Transverse colon (tissue), 4 donors: Measurements from ENCODE around the gene CHST4. TPM values are rescaled to one million over a fixed set of nuclear protein-coding genes. Genes with fewer than 3 reads are reported as not detected.

Source experiments
- DNase-seq: peaks from one replicate; pipeline ENCODE4 v3.0.0-alpha.2; 2019
- H3K27ac ChIP-seq, 4 donors: fragments of 200-600 bp; sonication (generic); 2 replicates each; pipeline ENCODE4 v1.5.1; 2016 to 2018; ENCODE audit warnings: inconsistent platforms in 4 of 4
- H3K27me3 ChIP-seq: fragments of 200-600 bp; sonication (generic); 2 replicates; pipeline ENCODE4 v1.5.1; 2017; ENCODE audit warnings: inconsistent platforms
- H3K36me3 ChIP-seq, 4 donors: fragments of 200-600 bp; sonication (generic); 2 replicates each; pipeline ENCODE4 v1.5.1; 2017 to 2019; ENCODE audit warnings: inconsistent platforms in 4 of 4
- H3K4me1 ChIP-seq, 4 donors: fragments of 200-600 bp; sonication (generic); 2 replicates each; pipeline ENCODE4 v1.5.1; 2017 to 2020; ENCODE audit warnings: inconsistent platforms in 4 of 4
- H3K4me3 ChIP-seq, 4 donors: fragments of 200-600 bp; sonication (generic); 1 replicate in 1 of 4; 2 replicates in 3 of 4; pipeline versions ENCODE4 v1.5.1 to v1.6.1; 2017 to 2019; ENCODE audit warnings: inconsistent platforms in 4 of 4
- H3K9me3 ChIP-seq, 2 donors: fragments of 200-600 bp; sonication (generic); 2 replicates each; pipeline ENCODE4 v1.5.1; 2017 to 2019; ENCODE audit warnings: inconsistent platforms in 2 of 2
- EP300 ChIP-seq: sonication (generic); formaldehyde crosslinking; IDR thresholded peaks from one replicate; pipeline ENCODE4 v1.6.1; 2017; ENCODE audit warnings: antibody characterized with exemption, low read depth
- POLR2A ChIP-seq: fragments of 450-650 bp; IDR thresholded peaks from one replicate; pipeline ENCODE4 v1.6.1; 2016; ENCODE audit warnings: antibody characterized with exemption, mild to moderate bottlenecking, moderate library complexity
- POLR2AphosphoS5 ChIP-seq, 3 donors: sonication (generic); formaldehyde crosslinking; IDR thresholded peaks; one replicate each; pipeline ENCODE4 v1.6.1; 2016; ENCODE audit warnings: antibody characterized with exemption in 3 of 3
- WGBS, 2 donors: methylation state at CpG; one replicate each; pipeline ENCODE4 v1.1.5; 2018; ENCODE audit warnings: low coverage in 1 of 2; 5-methylcytosine and 5-hydroxymethylcytosine counted together
- in situ Hi-C, 4 donors: fragments of 200-750 bp; cut with MboI; loops; one replicate each; pipeline versions ENCODE4 v1.15.0 to v1.15.1; 2017; ENCODE audit warnings: low sequenced_read_pairs in 3 of 4, low pct_ligation_motif_present in 1 of 4, low pct_unique_long_range_greater_than_20kb in 1 of 4
- intact Hi-C: fragments of 100-400 bp; cut with DNase I; formaldehyde crosslinking; loops from one replicate; pipeline ENCODE4 v1.15.1; 2023; ENCODE audit warnings: low total_unique reads
- total RNA-seq, 4 donors: library from RNA; depleted of rRNA; stranded (reverse); fragments of >200 nt; gene quantifications; one replicate each; pipeline ENCODE4 v1.1.0, GENCODE V29; 2016
- TF ChIP-seq, protein P1 (sequence below), 5 experiments: fragments of 200-600 bp in 3 of 5; fragments of 450-650 bp in 2 of 5; sonication (generic) in 3 of 5; IDR thresholded peaks; 1 replicate in 2 of 5; 2 replicates in 3 of 5; pipeline ENCODE4 v1.5.1; 2016 to 2017; ENCODE audit warnings: antibody characterized with exemption in 5 of 5, inconsistent platforms in 3 of 5, mild to moderate bottlenecking in 2 of 5, moderate library complexity in 1 of 5

Gene CHST4
- total RNA-seq, 4 donors from 2014 or later: not detected

DNA sequence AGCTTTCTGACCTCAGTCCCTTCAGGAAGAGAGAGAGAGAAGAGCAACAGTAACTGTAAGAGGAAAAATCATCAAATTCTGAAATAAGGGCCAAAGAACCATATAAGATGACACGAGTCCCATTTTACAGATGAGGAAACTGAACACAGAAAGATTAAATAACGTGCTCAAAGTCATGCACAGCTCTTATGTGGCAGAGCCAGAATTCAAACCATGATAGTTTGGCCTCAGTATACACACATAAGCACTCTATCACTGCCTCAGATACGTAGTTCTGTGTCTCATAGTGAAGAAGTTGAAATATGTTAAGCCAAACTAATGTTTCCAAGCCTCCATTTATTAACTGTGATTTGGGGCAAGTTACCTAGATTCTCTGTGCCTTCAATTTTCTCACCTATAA lies 35.2 kb upstream of the CHST4 start:
- Histone ChIP-seq H3K36me3 (no peaks in the 10 kb centered on the region), H3K4me1 (no peaks in the 10 kb centered on the region), H3K27me3 (no peaks in the 10 kb centered on the region), H3K27ac (no peak overlapping the region), H3K4me3 (no peak overlapping the region), H3K9me3 (no peaks in the 10 kb centered on the region)
- intact Hi-C loops (no loop called here), in situ Hi-C loops (no loop called here)
- DNase-seq: no peak
- TF ChIP-seq, protein P1, sequence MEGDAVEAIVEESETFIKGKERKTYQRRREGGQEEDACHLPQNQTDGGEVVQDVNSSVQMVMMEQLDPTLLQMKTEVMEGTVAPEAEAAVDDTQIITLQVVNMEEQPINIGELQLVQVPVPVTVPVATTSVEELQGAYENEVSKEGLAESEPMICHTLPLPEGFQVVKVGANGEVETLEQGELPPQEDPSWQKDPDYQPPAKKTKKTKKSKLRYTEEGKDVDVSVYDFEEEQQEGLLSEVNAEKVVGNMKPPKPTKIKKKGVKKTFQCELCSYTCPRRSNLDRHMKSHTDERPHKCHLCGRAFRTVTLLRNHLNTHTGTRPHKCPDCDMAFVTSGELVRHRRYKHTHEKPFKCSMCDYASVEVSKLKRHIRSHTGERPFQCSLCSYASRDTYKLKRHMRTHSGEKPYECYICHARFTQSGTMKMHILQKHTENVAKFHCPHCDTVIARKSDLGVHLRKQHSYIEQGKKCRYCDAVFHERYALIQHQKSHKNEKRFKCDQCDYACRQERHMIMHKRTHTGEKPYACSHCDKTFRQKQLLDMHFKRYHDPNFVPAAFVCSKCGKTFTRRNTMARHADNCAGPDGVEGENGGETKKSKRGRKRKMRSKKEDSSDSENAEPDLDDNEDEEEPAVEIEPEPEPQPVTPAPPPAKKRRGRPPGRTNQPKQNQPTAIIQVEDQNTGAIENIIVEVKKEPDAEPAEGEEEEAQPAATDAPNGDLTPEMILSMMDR (IDR thresholded peaks at IDR 0.05): no peak
- no peak for TF ChIP-seq POLR2A
- no peak for TF ChIP-seq POLR2AphosphoS5 (IDR thresholded peaks at IDR 0.05)
- TF ChIP-seq EP300: no peak
- 55 to 58% methylated on average over 3 of the region's 3 CpGs for WGBS, 2 donors

DNA sequence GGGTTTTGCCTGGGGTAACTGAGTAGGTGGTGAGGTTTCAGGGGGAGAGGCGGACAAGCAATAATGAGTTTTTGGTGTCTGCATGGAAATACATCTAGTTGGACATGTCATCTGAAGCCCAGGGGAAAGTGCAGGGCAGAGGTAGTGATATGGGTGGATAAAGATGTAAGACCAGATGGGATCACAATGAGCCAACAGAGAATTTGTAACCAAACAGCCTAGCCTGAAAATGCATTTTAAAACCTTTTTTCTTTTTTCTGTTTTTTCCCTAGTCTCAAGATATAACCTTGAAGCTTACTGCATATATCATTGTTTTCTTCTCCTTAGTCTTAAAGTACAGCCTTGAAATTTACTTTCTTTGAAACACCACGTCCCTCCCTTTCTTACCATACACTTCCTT lies 33.4 kb upstream of the CHST4 start:
- intact Hi-C loops: no loop called here

DNA sequence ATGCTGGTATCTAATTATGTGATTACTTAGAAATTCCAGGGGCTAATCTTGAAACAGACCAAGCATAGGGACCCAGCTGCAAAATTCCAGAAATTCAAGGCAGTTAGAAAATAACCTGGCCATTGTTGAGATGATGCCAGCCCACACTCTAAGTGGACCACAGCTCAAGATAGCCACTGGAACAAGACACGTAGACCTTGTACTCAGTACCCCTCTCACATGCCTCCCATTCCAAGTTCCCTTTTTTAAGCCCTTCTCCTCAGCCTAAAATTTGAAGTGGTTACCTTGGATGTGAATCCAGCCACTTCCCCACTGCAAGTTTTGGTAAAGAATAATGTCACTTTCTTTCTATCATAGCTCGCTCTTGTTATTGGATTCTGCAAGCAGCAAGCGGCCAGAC lies 33.0 kb upstream of the CHST4 start:
- Histone ChIP-seq H3K9me3 (no peaks in the 10 kb centered on the region), H3K4me3 (no peak overlapping the region), H3K36me3 (no peaks in the 10 kb centered on the region), H3K4me1 (no peaks in the 10 kb centered on the region), H3K27ac (no peak overlapping the region), H3K27me3 (no peaks in the 10 kb centered on the region)
- DNase-seq: no peak
- intact Hi-C loops: no loop called here
- WGBS, 2 donors: 60 to 75% methylated on average over 3 of the region's 3 CpGs
- in situ Hi-C loops: no loop called here
- TF ChIP-seq, protein P1 (IDR thresholded peaks at IDR 0.05): no peak
- TF ChIP-seq POLR2AphosphoS5 (IDR thresholded peaks at IDR 0.05): no peak
- TF ChIP-seq POLR2A: no peak
- TF ChIP-seq EP300: no peak

More for the DNA sequence above, 33.4 kb upstream of the CHST4 start:
- Histone ChIP-seq H3K4me1 (no peaks in the 10 kb centered on the region), H3K9me3 (no peaks in the 10 kb centered on the region), H3K27ac (no peak overlapping the region), H3K4me3 (no peak overlapping the region), H3K36me3 (no peaks in the 10 kb centered on the region), H3K27me3 (no peaks in the 10 kb centered on the region)
- in situ Hi-C loops: no loop called here
- TF ChIP-seq POLR2A (no peak), EP300 (no peak), POLR2AphosphoS5 (IDR thresholded peaks at IDR 0.05) (no peak)
- DNase-seq: no peak
- WGBS, 2 donors: 76% methylated on average over 2 of the region's 2 CpGs

DNA sequence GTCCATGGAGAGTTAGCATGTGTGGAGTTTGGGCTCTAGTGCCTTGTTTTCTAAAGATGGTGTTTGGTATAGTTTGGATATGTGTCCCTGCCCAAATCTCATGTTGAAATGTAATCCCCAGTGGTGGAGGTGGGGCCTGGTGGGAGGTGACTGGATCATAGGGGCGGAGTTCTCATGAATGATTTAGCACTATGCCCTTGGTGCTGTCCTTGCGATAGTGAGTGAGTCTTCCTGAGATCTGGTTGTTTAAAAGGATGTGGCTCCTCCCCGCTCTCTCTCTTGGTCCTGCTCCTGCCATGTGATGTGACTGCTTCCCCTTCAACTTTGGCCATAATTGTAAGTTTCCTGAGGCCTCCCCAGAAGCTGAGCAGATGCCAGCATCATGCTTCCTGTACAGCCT lies 28.2 kb upstream of the CHST4 start:
- Histone ChIP-seq H3K27ac (no peak overlapping the region), H3K27me3 (no peaks in the 10 kb centered on the region), H3K9me3 (no peaks in the 10 kb centered on the region), H3K36me3 (no peaks in the 10 kb centered on the region), H3K4me3 (no peak overlapping the region), H3K4me1 (no peaks in the 10 kb centered on the region)
- DNase-seq: no peak
- intact Hi-C loops (loop anchor here (5.0 kb wide), 1 partner anchor 86 kb away; no protein-coding TSS in a partner anchor), in situ Hi-C loops (loop anchor here in 2 of 4 donors (5.0 kb wide), 2 partner anchors 81 to 86 kb away; no protein-coding TSS in a partner anchor)
- whole genome bisulfite sequencing, 2 donors: 75% methylated on average over 3 of the region's 3 CpGs; no CpG with 5 or more reads in 1 of the 2 donors
- no peak for TF ChIP-seq POLR2AphosphoS5 (IDR thresholded peaks at IDR 0.05)
- TF ChIP-seq, protein P1 (IDR thresholded peaks at IDR 0.05): no peak
- TF ChIP-seq POLR2A: no peak
- TF ChIP-seq EP300: no peak
